Natural killer cell (primary cell): Measurements from ENCODE around the gene KISS1R. TPM values are rescaled to one million over a fixed set of nuclear protein-coding genes. Genes with fewer than 3 reads are reported as not detected.

ENCODE experiments used
- ATAC-seq, 3 donors: fragments of 150-1000 bp in 2 of 3; fragments of 200-7000 bp in 1 of 3; cut with Tn5 transposase; 1 replicate in 1 of 3; 2 replicates in 2 of 3; pipeline ENCODE4 v1.10.0; 2021; ENCODE audit warnings: mild to moderate bottlenecking in 2 of 3, moderate library complexity in 2 of 3
- DNase-seq, 2 donors: peaks; one replicate each; pipeline versions ENCODE4 v3.0.0 to v3.0.0-alpha.2; 2013 to 2021; ENCODE audit warnings: mixed read lengths in 1 of 2
- H3K27ac ChIP-seq: one replicate; pipeline ENCODE4 v1.5.1; 2013; ENCODE audit warnings: mild to moderate bottlenecking, low read length
- H3K27me3 ChIP-seq: one replicate; pipeline ENCODE4 v1.6.1; 2013; ENCODE audit warnings: low read length; ENCODE audit not compliant: control insufficient read depth, insufficient read depth
- H3K36me3 ChIP-seq: one replicate; pipeline ENCODE4 v1.6.1; 2013; ENCODE audit warnings: low read length; ENCODE audit not compliant: control insufficient read depth, insufficient read depth
- H3K4me1 ChIP-seq: one replicate; pipeline ENCODE4 v1.6.1; 2013; ENCODE audit warnings: low read length; ENCODE audit not compliant: control insufficient read depth, insufficient read depth
- H3K4me3 ChIP-seq: one replicate; pipeline ENCODE4 v1.5.1; 2013; ENCODE audit warnings: low read length
- H3K9me3 ChIP-seq: one replicate; pipeline ENCODE4 v1.6.1; 2013; ENCODE audit warnings: low read length; ENCODE audit not compliant: control insufficient read depth, insufficient read depth
- H3K27ac Mint-ChIP-seq, 2 donors: one replicate each; pipeline ENCODE4 v1.8.0; 2022; ENCODE audit warnings: mild to moderate bottlenecking in 2 of 2, mixed read lengths in 2 of 2, moderate library complexity in 1 of 2
- H3K27me3 Mint-ChIP-seq, 2 donors: one replicate each; pipeline ENCODE4 v1.8.0; 2022; ENCODE audit warnings: low read depth in 2 of 2, mixed read lengths in 2 of 2
- H3K36me3 Mint-ChIP-seq: one replicate; pipeline ENCODE4 v1.8.0; 2022; ENCODE audit warnings: mixed read lengths
- H3K4me1 Mint-ChIP-seq, 2 donors: one replicate each; pipeline ENCODE4 v1.8.0; 2022; ENCODE audit warnings: mixed read lengths in 2 of 2
- H3K4me3 Mint-ChIP-seq: one replicate; pipeline ENCODE4 v1.8.0; 2022; ENCODE audit warnings: mild to moderate bottlenecking, moderate library complexity, mixed read lengths
- H3K9me3 Mint-ChIP-seq, 2 donors: one replicate each; pipeline ENCODE4 v1.8.0; 2022; ENCODE audit warnings: mixed read lengths in 2 of 2
- CTCF ChIP-seq: fragments of 200-600 bp; IDR thresholded peaks from one replicate; pipeline ENCODE4 v1.8.0; 2022; ENCODE audit warnings: antibody characterized with exemption
- WGBS: methylation state at CpG from one replicate; pipeline ENCODE4 v1.1.7; 2013; ENCODE audit warnings: missing lambda C conversion rate; ENCODE audit not compliant: insufficient coverage; 5-methylcytosine and 5-hydroxymethylcytosine counted together
- intact Hi-C: fragments of 100-400 bp; cut with micrococcal nuclease; formaldehyde crosslinking; loops from one replicate; pipeline ENCODE4 v1.14.2; 2022
- total RNA-seq, 4 donors: library from RNA; stranded (reverse); fragments of 120-200 nt in 1 of 4; gene quantifications; one replicate each; pipeline versions ENCODE4 v1.2.3 to v1.2.4, GENCODE V29; 2013 to 2022

KISS1R gene
- total RNA-seq, 3 donors from 2014 or later (not counting 1 experiment from before 2014, with no cell fraction given): 0.31 TPM; not detected in 2

- Mint-ChIP-seq H3K9me3 (no peaks in the 10 kb centered on the region), H3K36me3 (no peaks in the 10 kb centered on the region), H3K4me1 (no peaks in the 10 kb centered on the region), H3K4me3 (no peak overlapping the region), H3K27me3 (no peaks in the 10 kb centered on the region), H3K27ac (no peak overlapping the region)
- no peaks in the 10 kb centered on the region for H3K27me3 ChIP-seq
- H3K27ac ChIP-seq: no peak overlapping the region
- intact Hi-C loops: no loop called here
- no peak for ATAC-seq
- DNase-seq: no peak
- H3K9me3 ChIP-seq: no peaks in the 10 kb centered on the region
- H3K4me3 ChIP-seq: no peak overlapping the region
- no peak for TF ChIP-seq CTCF
- peaks cover 53% of the 10 kb centered on the region for H3K36me3 ChIP-seq
- H3K4me1 ChIP-seq: peaks cover 3% of the 10 kb centered on the region
- 97% methylated on average over 34 of the region's 34 CpGs for WGBS
Observed at GRCh38 chr19:881385-882071, 35.6 kb upstream of the KISS1R start.

- intact Hi-C loops: no loop called here
- TF ChIP-seq CTCF: no peak
- Histone ChIP-seq H3K9me3 (no peaks in the 10 kb centered on the region), H3K27ac (no peak overlapping the region), H3K36me3 (peaks cover 57% of the 10 kb centered on the region), H3K27me3 (no peaks in the 10 kb centered on the region), H3K4me3 (no peak overlapping the region), H3K4me1 (peaks cover 16% of the 10 kb centered on the region)
- no peaks in the 10 kb centered on the region for H3K36me3 Mint-ChIP-seq
- H3K27ac Mint-ChIP-seq: no peak overlapping the region
- no peak overlapping the region for H3K4me3 Mint-ChIP-seq
- DNase-seq: no peak
- H3K9me3 Mint-ChIP-seq: no peaks in the 10 kb centered on the region
- H3K27me3 Mint-ChIP-seq: no peaks in the 10 kb centered on the region
- no peaks in the 10 kb centered on the region for H3K4me1 Mint-ChIP-seq
- ATAC-seq: no peak
- WGBS: 96% methylated on average over 20 of the region's 30 CpGs
Observed at GRCh38 chr19:882871-883497, 34.1 kb upstream of the KISS1R start.

GRCh38 chr19:883661-884211 lies 33.4 kb upstream of the KISS1R start:
- Mint-ChIP-seq H3K27ac (no peak overlapping the region), H3K4me1 (no peaks in the 10 kb centered on the region), H3K36me3 (no peaks in the 10 kb centered on the region), H3K9me3 (no peaks in the 10 kb centered on the region), H3K27me3 (no peaks in the 10 kb centered on the region), H3K4me3 (no peak overlapping the region)
- H3K4me3 ChIP-seq: no peak overlapping the region
- WGBS: 95% methylated on average over 22 of the region's 22 CpGs
- H3K27ac ChIP-seq: no peak overlapping the region
- DNase-seq: no peak
- no peak for ATAC-seq
- H3K27me3 ChIP-seq: no peaks in the 10 kb centered on the region
- H3K9me3 ChIP-seq: no peaks in the 10 kb centered on the region
- H3K4me1 ChIP-seq: peaks cover 22% of the 10 kb centered on the region
- no peak for TF ChIP-seq CTCF
- intact Hi-C loops: no loop called here
- peaks cover 58% of the 10 kb centered on the region for H3K36me3 ChIP-seq
